Measurements from ENCODE around the gene HMGN2. TPM values are rescaled to one million over a fixed set of nuclear protein-coding genes. Genes with fewer than 3 reads are reported as not detected.

Gene HMGN2
- total and polyA plus RNA-seq, 2 experiments from 2014 or later = 330 to 1,122 TPM

DNA sequence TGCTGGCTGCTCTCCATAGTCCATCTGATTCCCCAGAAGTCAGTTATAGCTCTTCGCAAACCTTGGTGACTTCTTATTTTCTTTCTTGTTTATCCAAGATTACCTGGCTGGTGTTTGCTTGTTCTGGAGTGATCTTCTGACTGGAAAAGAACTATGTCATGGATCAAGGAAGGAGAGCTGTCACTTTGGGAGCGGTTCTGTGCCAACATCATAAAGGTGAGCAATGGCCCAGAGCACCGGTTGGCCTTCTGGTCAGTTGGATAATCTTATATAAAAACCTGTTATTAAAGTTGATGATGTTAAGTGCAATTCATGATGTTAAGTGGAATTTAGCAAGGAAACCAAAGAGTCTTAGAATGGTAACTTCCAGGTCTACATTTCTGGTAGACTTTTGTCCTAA, 39.4 kb upstream of the HMGN2 start (continued):
- TF ChIP-seq JUNB (IDR thresholded peaks at IDR 0.05; ENCODE audit: unreplicated experiment) = no peak
- TF ChIP-seq CREB1 (CRISPR knock-in tag; IDR thresholded peaks at IDR 0.05; ENCODE audit: low read depth) = no peak
- TF ChIP-seq, protein P1, sequence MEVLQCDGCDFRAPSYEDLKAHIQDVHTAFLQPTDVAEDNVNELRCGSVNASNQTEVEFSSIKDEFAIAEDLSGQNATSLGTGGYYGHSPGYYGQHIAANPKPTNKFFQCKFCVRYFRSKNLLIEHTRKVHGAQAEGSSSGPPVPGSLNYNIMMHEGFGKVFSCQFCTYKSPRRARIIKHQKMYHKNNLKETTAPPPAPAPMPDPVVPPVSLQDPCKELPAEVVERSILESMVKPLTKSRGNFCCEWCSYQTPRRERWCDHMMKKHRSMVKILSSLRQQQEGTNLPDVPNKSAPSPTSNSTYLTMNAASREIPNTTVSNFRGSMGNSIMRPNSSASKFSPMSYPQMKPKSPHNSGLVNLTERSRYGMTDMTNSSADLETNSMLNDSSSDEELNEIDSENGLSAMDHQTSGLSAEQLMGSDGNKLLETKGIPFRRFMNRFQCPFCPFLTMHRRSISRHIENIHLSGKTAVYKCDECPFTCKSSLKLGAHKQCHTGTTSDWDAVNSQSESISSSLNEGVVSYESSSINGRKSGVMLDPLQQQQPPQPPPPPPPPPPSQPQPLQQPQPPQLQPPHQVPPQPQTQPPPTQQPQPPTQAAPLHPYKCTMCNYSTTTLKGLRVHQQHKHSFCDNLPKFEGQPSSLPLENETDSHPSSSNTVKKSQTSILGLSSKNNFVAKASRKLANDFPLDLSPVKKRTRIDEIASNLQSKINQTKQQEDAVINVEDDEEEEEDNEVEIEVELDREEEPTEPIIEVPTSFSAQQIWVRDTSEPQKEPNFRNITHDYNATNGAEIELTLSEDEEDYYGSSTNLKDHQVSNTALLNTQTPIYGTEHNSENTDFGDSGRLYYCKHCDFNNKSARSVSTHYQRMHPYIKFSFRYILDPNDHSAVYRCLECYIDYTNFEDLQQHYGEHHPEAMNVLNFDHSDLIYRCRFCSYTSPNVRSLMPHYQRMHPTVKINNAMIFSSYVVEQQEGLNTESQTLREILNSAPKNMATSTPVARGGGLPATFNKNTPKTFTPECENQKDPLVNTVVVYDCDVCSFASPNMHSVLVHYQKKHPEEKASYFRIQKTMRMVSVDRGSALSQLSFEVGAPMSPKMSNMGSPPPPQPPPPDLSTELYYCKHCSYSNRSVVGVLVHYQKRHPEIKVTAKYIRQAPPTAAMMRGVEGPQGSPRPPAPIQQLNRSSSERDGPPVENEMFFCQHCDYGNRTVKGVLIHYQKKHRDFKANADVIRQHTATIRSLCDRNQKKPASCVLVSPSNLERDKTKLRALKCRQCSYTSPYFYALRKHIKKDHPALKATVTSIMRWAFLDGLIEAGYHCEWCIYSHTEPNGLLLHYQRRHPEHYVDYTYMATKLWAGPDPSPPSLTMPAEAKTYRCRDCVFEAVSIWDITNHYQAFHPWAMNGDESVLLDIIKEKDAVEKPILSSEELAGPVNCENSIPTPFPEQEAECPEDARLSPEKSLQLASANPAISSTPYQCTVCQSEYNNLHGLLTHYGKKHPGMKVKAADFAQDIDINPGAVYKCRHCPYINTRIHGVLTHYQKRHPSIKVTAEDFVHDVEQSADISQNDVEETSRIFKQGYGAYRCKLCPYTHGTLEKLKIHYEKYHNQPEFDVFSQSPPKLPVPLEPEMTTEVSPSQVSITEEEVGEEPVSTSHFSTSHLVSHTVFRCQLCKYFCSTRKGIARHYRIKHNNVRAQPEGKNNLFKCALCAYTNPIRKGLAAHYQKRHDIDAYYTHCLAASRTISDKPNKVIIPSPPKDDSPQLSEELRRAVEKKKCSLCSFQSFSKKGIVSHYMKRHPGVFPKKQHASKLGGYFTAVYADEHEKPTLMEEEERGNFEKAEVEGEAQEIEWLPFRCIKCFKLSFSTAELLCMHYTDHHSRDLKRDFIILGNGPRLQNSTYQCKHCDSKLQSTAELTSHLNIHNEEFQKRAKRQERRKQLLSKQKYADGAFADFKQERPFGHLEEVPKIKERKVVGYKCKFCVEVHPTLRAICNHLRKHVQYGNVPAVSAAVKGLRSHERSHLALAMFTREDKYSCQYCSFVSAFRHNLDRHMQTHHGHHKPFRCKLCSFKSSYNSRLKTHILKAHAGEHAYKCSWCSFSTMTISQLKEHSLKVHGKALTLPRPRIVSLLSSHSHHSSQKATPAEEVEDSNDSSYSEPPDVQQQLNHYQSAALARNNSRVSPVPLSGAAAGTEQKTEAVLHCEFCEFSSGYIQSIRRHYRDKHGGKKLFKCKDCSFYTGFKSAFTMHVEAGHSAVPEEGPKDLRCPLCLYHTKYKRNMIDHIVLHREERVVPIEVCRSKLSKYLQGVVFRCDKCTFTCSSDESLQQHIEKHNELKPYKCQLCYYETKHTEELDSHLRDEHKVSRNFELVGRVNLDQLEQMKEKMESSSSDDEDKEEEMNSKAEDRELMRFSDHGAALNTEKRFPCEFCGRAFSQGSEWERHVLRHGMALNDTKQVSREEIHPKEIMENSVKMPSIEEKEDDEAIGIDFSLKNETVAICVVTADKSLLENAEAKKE (CRISPR knock-in tag; IDR thresholded peaks at IDR 0.05) = no peak

DNA sequence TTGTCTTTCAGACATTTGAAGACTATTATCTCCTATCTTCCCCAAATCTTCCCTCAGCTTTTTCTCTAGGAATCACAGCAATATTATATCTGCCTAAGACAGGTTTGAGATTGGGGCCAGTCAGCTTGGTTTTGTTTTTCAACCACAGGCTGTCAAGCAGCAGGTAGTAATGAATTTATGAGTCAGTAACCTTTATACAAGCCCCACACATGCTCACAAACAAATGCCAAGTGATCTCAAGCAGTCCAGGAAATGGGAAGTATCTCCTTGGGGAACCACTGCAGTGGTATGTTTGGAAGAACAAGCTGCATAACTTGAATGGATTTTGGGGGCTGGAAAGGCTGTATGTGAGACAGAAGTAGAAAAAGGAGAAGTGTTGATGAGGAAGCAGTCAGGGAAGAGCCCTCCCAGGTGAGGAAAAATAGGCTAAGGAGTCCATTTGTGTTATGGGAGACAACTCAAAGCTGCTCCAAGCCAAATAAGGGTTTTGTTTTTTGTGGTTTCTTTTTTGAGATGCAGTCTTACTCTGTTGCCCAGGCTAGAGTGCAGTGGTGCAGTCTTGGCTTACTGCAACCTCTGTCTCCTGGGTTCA, 38.0 kb upstream of the HMGN2 start:
- no peak overlapping the region for H3K27ac Mint-ChIP-seq
- Histone ChIP-seq H4K20me1 (replicated peaks; ENCODE audit: insufficient read depth) (0 out of 2 replicates have a peak, but pooled peaks cover 2% of the 10 kb centered on the region), H3K4me3 (no peak overlapping the region), H2AFZ (no peak overlapping the region), H3K4me1 (ENCODE audit: insufficient read depth) (peaks cover 21% of the 10 kb centered on the region), H3K9me2 (ENCODE audit: insufficient read depth) (no peaks in the 10 kb centered on the region), H3K79me2 (replicated peaks; ENCODE audit: insufficient read depth) (peaks cover 21% of the 10 kb centered on the region), H3K27me3 (ENCODE audit: insufficient read depth) (no peaks in the 10 kb centered on the region), H3F3A (replicated peaks; ENCODE audit: low read depth) (peaks cover 20% of the 10 kb centered on the region), H3K36me3 (ENCODE audit: insufficient read depth) (no peaks in the 10 kb centered on the region; the same call in 1 of the 2 replicates), H3K4me2 (no peak overlapping the region), H3K27ac (ENCODE audit: low read depth) (no peak overlapping the region; the same call in 1 of the 2 replicates)
- H3K27me3 Mint-ChIP-seq (ENCODE audit: insufficient read depth, low read depth, poor library complexity) = peaks cover 17% of the 10 kb centered on the region
- no peaks in the 10 kb centered on the region for H3K9me3 Mint-ChIP-seq
- H3K4me3 Mint-ChIP-seq = no peak overlapping the region
- DNase-seq (ENCODE audit: low spot score) (no peak), ATAC-seq (no peak)
- H3K4me1 Mint-ChIP-seq = peaks cover 22% of the 10 kb centered on the region
- no peak for TF ChIP-seq NANOG (IDR thresholded peaks at IDR 0.05; ENCODE audit: borderline replicate concordance)
- TF ChIP-seq, protein P2, sequence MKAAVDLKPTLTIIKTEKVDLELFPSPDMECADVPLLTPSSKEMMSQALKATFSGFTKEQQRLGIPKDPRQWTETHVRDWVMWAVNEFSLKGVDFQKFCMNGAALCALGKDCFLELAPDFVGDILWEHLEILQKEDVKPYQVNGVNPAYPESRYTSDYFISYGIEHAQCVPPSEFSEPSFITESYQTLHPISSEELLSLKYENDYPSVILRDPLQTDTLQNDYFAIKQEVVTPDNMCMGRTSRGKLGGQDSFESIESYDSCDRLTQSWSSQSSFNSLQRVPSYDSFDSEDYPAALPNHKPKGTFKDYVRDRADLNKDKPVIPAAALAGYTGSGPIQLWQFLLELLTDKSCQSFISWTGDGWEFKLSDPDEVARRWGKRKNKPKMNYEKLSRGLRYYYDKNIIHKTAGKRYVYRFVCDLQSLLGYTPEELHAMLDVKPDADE (IDR thresholded peaks at IDR 0.05) = no peak
- TF ChIP-seq, protein P1 (CRISPR knock-in tag; IDR thresholded peaks at IDR 0.05) = no peak
- H3K36me3 Mint-ChIP-seq (ENCODE audit: low read depth) = peaks cover 36% of the 10 kb centered on the region
